IMR-90 (cell line): Measurements from ENCODE around the gene SLC16A4. TPM values are rescaled to one million over a fixed set of nuclear protein-coding genes. Genes with fewer than 3 reads are reported as not detected.
"Not testable (repeated sequence)": the region's sequence is repeated elsewhere in the genome, so short reads cannot be mapped to it uniquely, and the experiment has no call there.

ENCODE experiments used
- ATAC-seq: fragments of 200-7000 bp; cut with Tn5 transposase; 2 replicates; pipeline ENCODE4 v1.9.1; 2020; ENCODE audit warnings: low read depth, mild to moderate bottlenecking, moderate library complexity
- Bru-seq: library from RNA; stranded (reverse); fragments of 400-500 nt; gene quantifications from one replicate; lab custom pipeline; 2021; lab: Mats Ljungman, UMichigan
- BruChase-seq, 2 experiments: library from RNA; stranded (reverse); fragments of 400-500 nt; gene quantifications; one replicate each; lab custom pipeline; 2021; lab: Mats Ljungman, UMichigan
- BruUV-seq: library from RNA; stranded (reverse); fragments of 400-500 nt; replicated peaks from 2 replicates; lab custom pipeline; 2021; lab: Mats Ljungman, UMichigan
- CTCF ChIA-PET: fragments of 300-600 bp; formaldehyde crosslinking; extraction: SDS; loops from one replicate; lab custom pipeline; 2021; ENCODE audit warnings: antibody characterized with exemption; lab: Yijun Ruan, JAX
- POLR2A ChIA-PET: fragments of 300-600 bp; sonication (Branson Sonifier 250); formaldehyde crosslinking; loops from one replicate; lab custom pipeline; 2022; ENCODE audit warnings: antibody characterized with exemption; ENCODE audit not compliant: unreplicated experiment; lab: Charles Lee
- DNase-seq: peaks from one replicate; pipeline ENCODE4 v3.0.0; 2013
- H2AFZ ChIP-seq: replicated peaks from 2 replicates; pipeline ENCODE3; 2013; ENCODE audit warnings: low read length, mild to moderate bottlenecking; ENCODE audit not compliant: poor library complexity
- H2AK5ac ChIP-seq: 2 replicates; pipeline ENCODE4 v1.6.1; 2013; ENCODE audit warnings: low read depth, low read length, inconsistent platforms
- H2AK9ac ChIP-seq: replicated peaks from 2 replicates; pipeline ENCODE3; 2013; ENCODE audit warnings: mild to moderate bottlenecking, low read depth, low read length, moderate library complexity; ENCODE audit not compliant: poor library complexity
- H2BK120ac ChIP-seq: 2 replicates; pipeline ENCODE4 v1.6.1; 2013; ENCODE audit warnings: low read depth, low read length, inconsistent platforms
- H2BK15ac ChIP-seq: 3 replicates; pipeline ENCODE4 v1.6.1; 2013; ENCODE audit warnings: low read depth, low read length, inconsistent platforms
- H2BK20ac ChIP-seq: 2 replicates; pipeline ENCODE4 v1.6.1; 2013; ENCODE audit warnings: low read depth, mild to moderate bottlenecking, inconsistent platforms, low read length, moderate library complexity
- H2BK5ac ChIP-seq: 2 replicates; pipeline ENCODE4 v1.6.1; 2013; ENCODE audit warnings: mild to moderate bottlenecking, low read depth, low read length, inconsistent platforms; ENCODE audit not compliant: poor library complexity, severe bottlenecking
- H3K14ac ChIP-seq: replicated peaks from 2 replicates; pipeline ENCODE4 v1.6.1; 2013; ENCODE audit warnings: low read depth, low read length, inconsistent platforms
- H3K18ac ChIP-seq: 2 replicates; pipeline ENCODE4 v1.6.1; 2013; ENCODE audit warnings: low read depth, low read length, control low read depth
- H3K23ac ChIP-seq: 2 replicates; pipeline ENCODE4 v1.6.1; 2013; ENCODE audit warnings: low read depth, low read length, inconsistent platforms
- H3K27ac ChIP-seq: 2 replicates; pipeline ENCODE4 v1.5.1; 2013; ENCODE audit warnings: mild to moderate bottlenecking, control low read depth, low read length; ENCODE audit not compliant: insufficient read depth
- H3K27me3 ChIP-seq: 2 replicates; pipeline ENCODE4 v1.6.1; 2013; ENCODE audit warnings: low read length; ENCODE audit not compliant: control insufficient read depth, insufficient read depth
- H3K36me3 ChIP-seq: 2 replicates; pipeline ENCODE4 v1.6.1; 2013; ENCODE audit warnings: low read length, mixed read lengths; ENCODE audit not compliant: control insufficient read depth, insufficient read depth
- H3K4ac ChIP-seq: 2 replicates; pipeline ENCODE4 v1.6.1; 2013; ENCODE audit warnings: low read depth, low read length, inconsistent platforms
- H3K4me1 ChIP-seq: 2 replicates; pipeline ENCODE4 v1.6.1; 2013; ENCODE audit warnings: low read length, mixed read lengths; ENCODE audit not compliant: control insufficient read depth, insufficient read depth
- H3K4me2 ChIP-seq: 2 replicates; pipeline ENCODE4 v1.6.1; 2013; ENCODE audit warnings: low read depth, mild to moderate bottlenecking, control low read depth, low read length, moderate library complexity
- H3K4me3 ChIP-seq: 2 replicates; pipeline ENCODE4 v1.5.1; 2013; ENCODE audit warnings: low read depth, mild to moderate bottlenecking, control low read depth, low read length, moderate library complexity; ENCODE audit not compliant: insufficient read depth
- H3K56ac ChIP-seq: 2 replicates; pipeline ENCODE4 v1.6.1; 2013; ENCODE audit warnings: low read length, inconsistent platforms; ENCODE audit not compliant: insufficient read depth; ENCODE audit errors: extremely low read depth
- H3K79me1 ChIP-seq, 2 experiments: 2 replicates each; pipeline ENCODE4 v1.6.1; 2013; ENCODE audit warnings: low read length in 2 of 2, inconsistent platforms in 1 of 2, low read depth in 1 of 2
- H3K9ac ChIP-seq: 2 replicates; pipeline ENCODE4 v1.6.1; 2013; ENCODE audit warnings: low read depth, low read length, control low read depth
- H3K9me1 ChIP-seq: 2 replicates; pipeline ENCODE4 v1.6.1; 2013; ENCODE audit warnings: low read length, inconsistent platforms; ENCODE audit not compliant: insufficient read depth
- H3K9me3 ChIP-seq: 2 replicates; pipeline ENCODE4 v1.6.1; 2013; ENCODE audit warnings: low read length; ENCODE audit not compliant: control insufficient read depth, insufficient read depth
- H4K20me1 ChIP-seq: 2 replicates; pipeline ENCODE4 v1.6.1; 2013; ENCODE audit warnings: low read length, inconsistent platforms; ENCODE audit not compliant: insufficient read depth
- H4K5ac ChIP-seq: 2 replicates; pipeline ENCODE4 v1.6.1; 2013; ENCODE audit warnings: mild to moderate bottlenecking, low read depth, low read length, control low read depth
- H4K8ac ChIP-seq, 2 experiments: 2 replicates each; pipeline ENCODE4 v1.6.1; 2013; ENCODE audit warnings: low read depth in 2 of 2, low read length in 2 of 2, control low read depth in 1 of 2, inconsistent platforms in 1 of 2
- H4K91ac ChIP-seq: 2 replicates; pipeline ENCODE4 v1.6.1; 2013; ENCODE audit warnings: low read depth, low read length, inconsistent platforms; ENCODE audit not compliant: insufficient read depth
- POLR2A ChIP-seq: IDR thresholded peaks from 2 replicates; pipeline ENCODE4 v1.6.1; 2012; ENCODE audit warnings: mild to moderate bottlenecking, low read depth, low read length
- RCOR1 ChIP-seq: IDR thresholded peaks from 2 replicates; pipeline ENCODE4 v1.6.1; 2012; ENCODE audit warnings: mild to moderate bottlenecking, low read length, improper control_type of control experiment; ENCODE audit not compliant: insufficient replicate concordance
- WGBS, 2 experiments: methylation state at CpG; one replicate each; pipeline versions ENCODE4 v1.1.5 to v1.1.7; 2013; ENCODE audit warnings: missing lambda C conversion rate in 2 of 2; ENCODE audit not compliant: insufficient read length in 1 of 2; ENCODE audit errors: extremely low coverage in 2 of 2; 5-methylcytosine and 5-hydroxymethylcytosine counted together
- dilution Hi-C: fragments of 300-500 bp; cut with HindIII; formaldehyde crosslinking; loops from one replicate; pipeline ENCODE4 v1.14.3; 2018; ENCODE audit warnings: low sequenced_read_pairs; ENCODE audit not compliant: unreplicated experiment
- in situ Hi-C: fragments of 300-500 bp; cut with MboI; formaldehyde crosslinking; loops from 3 replicates; pipeline ENCODE4 v1.14.3; 2019; ENCODE audit warnings: low sequenced_read_pairs, inconsistent platforms, mixed read lengths
- intact Hi-C: fragments of 100-400 bp; cut with micrococcal nuclease; formaldehyde crosslinking; loops from 2 replicates; pipeline ENCODE4 v1.10.0; 2022
- long read RNA-seq: library from polyadenylated mRNA; unstranded; transcript quantifications from one replicate; pipeline ENCODE4 v2.0.0, GENCODE V29; 2021; ENCODE audit not compliant: unreplicated experiment
- polyA plus RNA-seq, 3 experiments: library from polyadenylated mRNA; depleted of rRNA; stranded (reverse); fragments of >200 nt; gene quantifications; 2 replicates each; pipeline ENCODE4 v1.2.3, GENCODE V29; 2012; ENCODE audit warnings: low replicate concordance in 1 of 3
- total RNA-seq: library from RNA; depleted of rRNA; stranded (reverse); fragments of >200 nt; gene quantifications from 2 replicates; pipeline ENCODE4 v1.2.3, GENCODE V29; 2012; rRNA removed

Gene SLC16A4
- total RNA-seq (65.2 and 73.0 TPM in 2 replicates), polyA plus RNA-seq (2012; rRNA removed) (20.8 and 27.7 TPM in 2 replicates), Bru-seq, nascent RNA (percentile 60 among the genes with signal in this experiment), BruChase-seq, experiment 1, labeled RNA remaining after a 6-hour chase (percentile 61 among the genes with signal in this experiment), BruChase-seq, experiment 2, labeled RNA remaining after a 2-hour chase (percentile 50 among the genes with signal in this experiment)
- polyA plus RNA-seq (2012; cell fraction: cytosol; rRNA removed): 8.6 and 10.3 TPM in 2 replicates
- polyA plus RNA-seq (2012; cell fraction: nucleus; rRNA removed; ENCODE audit: low replicate concordance): 2.4 and 16.3 TPM in 2 replicates
- long read RNA-seq, transcript SLC16A4-210 (8 exons, 2,496 nt): minor isoform, 6 of 34 reads
- long read RNA-seq, transcript SLC16A4-201 (9 exons, 2,632 nt): major isoform, 16 of 34 reads
- long read RNA-seq, partial matches to known transcripts: 5 of 34 reads
- long read RNA-seq, other reads (novel, unspliced or antisense): 3 of 34 reads

DNA sequence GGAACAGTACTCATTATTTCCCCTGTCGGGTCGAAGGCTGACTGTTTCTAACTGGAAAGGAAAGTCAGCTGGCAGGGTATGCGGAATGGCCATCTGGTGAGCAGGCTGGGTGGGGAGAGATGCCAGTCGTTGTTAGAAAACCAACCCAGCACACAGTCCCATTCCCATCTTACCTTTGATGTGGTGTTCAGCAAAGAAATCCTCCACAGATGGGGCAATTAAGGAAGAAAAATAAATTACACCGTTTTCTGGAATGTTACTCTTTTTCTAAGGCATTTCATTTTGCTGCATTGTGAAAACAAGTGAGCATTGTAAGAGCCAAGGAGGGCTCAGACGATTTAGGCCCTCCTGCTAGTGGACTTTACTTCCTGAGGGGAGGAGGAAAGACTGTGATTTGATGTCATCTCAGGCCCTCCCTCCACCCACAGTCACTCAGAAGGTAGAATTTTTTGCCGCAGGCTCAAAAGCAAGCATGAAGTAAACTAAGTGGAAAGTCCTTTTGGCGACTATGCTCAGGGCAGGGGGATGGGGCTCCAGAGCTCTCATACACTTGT lies at the start of gene SLC16A4:
Gene SLC16A4, minus strand, starts transcription at position 335 of the 554 bp plus-strand sequence. CDS start 1,703 bp downstream, outside the sequence.
- peak within 1 kb of the TSS; percentile 39 for H3K18ac ChIP-seq
- dilution Hi-C loops: no loop called here
- H4K91ac ChIP-seq: peak within 1 kb of the TSS; percentile 82
- peaks cover 3% of the 10 kb centered on the region; the same call in 1 of the 2 replicates for H4K20me1 ChIP-seq
- WGBS, 2 experiments: no CpG with 5 or more reads among the region's 8 CpGs
- peak within 1 kb of the TSS; percentile 54 for H3K23ac ChIP-seq
- H3K56ac ChIP-seq: peak within 1 kb of the TSS; percentile 87
- intact Hi-C loops: loop anchor here (2.0 kb wide), 1 partner anchor 52 kb away; the partner anchor contains the start of gene RBM15
- H2BK15ac ChIP-seq: peak within 1 kb of the TSS; percentile 68
- peak within 1 kb of the TSS; percentile 73 for H2AFZ ChIP-seq
- H2AK9ac ChIP-seq: peak within 1 kb of the TSS; percentile 87
- H2BK20ac ChIP-seq: peak within 1 kb of the TSS; percentile 43
- H3K79me1 ChIP-seq: peaks cover 0 to 30% of the 10 kb centered on the region in 2 experiments
- peak within 1 kb of the TSS; percentile 62 for H3K14ac ChIP-seq
- peak within 1 kb of the TSS; percentile 27; the same call in 1 of the 2 replicates for H4K5ac ChIP-seq
- H2BK5ac ChIP-seq: peak within 1 kb of the TSS; percentile 84
- H3K9ac ChIP-seq: peak within 1 kb of the TSS; percentile 51
- peak within 1 kb of the TSS; percentile 82; the same call in 1 of the 2 replicates for H2AK5ac ChIP-seq
- peak within 1 kb of the TSS; percentile 71 to 73 for H4K8ac ChIP-seq
- peak within 1 kb of the TSS; percentile 79 for H3K4me2 ChIP-seq
- CTCF ChIA-PET: interaction anchor here (0.7 to 1.4 kb wide), 2 partner anchors 22 to 50 kb away, joined by 3 read pairs; no protein-coding TSS in a partner anchor
- no peaks in the 10 kb centered on the region for H3K27me3 ChIP-seq
- TSS peak; percentile 51 for BruUV-seq
- peak within 1 kb of the TSS; percentile 84 for H3K4ac ChIP-seq
- TF ChIP-seq RCOR1 (no peak), POLR2A (peak; percentile 31; the same call in 1 of the 2 replicates)
- peak; percentile 51 for ATAC-seq
- peak within 1 kb of the TSS; percentile 81 for H2BK120ac ChIP-seq
- H3K36me3 ChIP-seq: no peaks in the 10 kb centered on the region
- DNase-seq: peak; percentile 81
- POLR2A ChIA-PET: interaction anchor here (0.6 kb wide), 1 partner anchor 10 kb away, joined by 4 read pairs; no protein-coding TSS in a partner anchor
- in situ Hi-C loops: no loop called here
- no peaks in the 10 kb centered on the region for H3K9me3 ChIP-seq
- peak within 1 kb of the TSS; percentile 43 for H3K4me3 ChIP-seq
- peaks cover 2% of the 10 kb centered on the region for H3K9me1 ChIP-seq
- peak within 1 kb of the TSS; percentile 72 for H3K27ac ChIP-seq
- peaks cover 19% of the 10 kb centered on the region for H3K4me1 ChIP-seq

DNA sequence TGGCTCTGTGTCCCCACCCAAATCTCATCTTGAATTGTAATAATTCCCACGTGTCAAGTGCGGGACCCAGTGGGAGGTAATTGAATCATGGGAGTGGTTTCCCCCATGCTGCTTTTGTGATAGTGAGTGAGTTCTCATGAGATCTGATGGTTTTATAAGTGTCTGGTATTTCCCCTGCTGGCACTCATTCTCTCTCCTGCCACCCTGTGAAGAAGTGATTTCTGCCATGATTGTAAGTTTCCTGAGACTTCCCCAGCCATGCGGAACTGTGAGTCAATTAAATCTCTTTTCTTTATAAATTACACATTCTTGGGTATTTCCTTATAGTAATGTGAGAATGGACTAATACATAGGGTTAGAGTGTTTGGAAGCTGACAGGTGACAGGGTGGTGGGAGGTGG lies 49.0 kb upstream of the SLC16A4 start:
- H3K18ac ChIP-seq, CTCF ChIA-PET: not testable (repeated sequence)

More for the DNA sequence above, 49.0 kb upstream of the SLC16A4 start:
- peaks cover 39% of the 10 kb centered on the region for H3K27me3 ChIP-seq
- H2AK5ac ChIP-seq, H4K20me1 ChIP-seq, H3K56ac ChIP-seq, in situ Hi-C loops, H2BK120ac ChIP-seq, H3K27ac ChIP-seq, POLR2A ChIA-PET, H4K91ac ChIP-seq, H2BK15ac ChIP-seq, H3K4me1 ChIP-seq, ATAC-seq, H3K4ac ChIP-seq, BruUV-seq, H3K36me3 ChIP-seq, H2BK20ac ChIP-seq, H4K8ac ChIP-seq, intact Hi-C loops, H3K4me3 ChIP-seq, dilution Hi-C loops, H3K9me3 ChIP-seq, H3K14ac ChIP-seq, H3K9me1 ChIP-seq, DNase-seq, H2AFZ ChIP-seq, H3K79me1 ChIP-seq, H4K5ac ChIP-seq, H2BK5ac ChIP-seq, H3K4me2 ChIP-seq, H2AK9ac ChIP-seq, H3K9ac ChIP-seq, H3K23ac ChIP-seq: not testable (repeated sequence)
- WGBS, 2 experiments: no CpG with 5 or more reads among the region's 3 CpGs
